Tibial artery (tissue), 4 donors: ENCODE measurements around the gene PPA2.

Experiments used
- DNase-seq, 2 donors: peaks; one replicate each; pipeline ENCODE4 v3.0.0-alpha.2; 2019
- H3K27ac ChIP-seq, 2 donors: fragments of 200-600 bp; sonication (generic) in 1 of 2; 1 replicate in 1 of 2; 2 replicates in 1 of 2; pipeline ENCODE4 v1.5.1; 2018 to 2019; ENCODE audit warnings: mild to moderate bottlenecking in 1 of 2
- H3K27me3 ChIP-seq, 2 donors: fragments of 200-600 bp; sonication (generic) in 1 of 2; one replicate each; pipeline versions ENCODE4 v1.5.1 to v1.6.0; 2016 to 2019
- H3K36me3 ChIP-seq, 3 donors: fragments of 200-600 bp; sonication (generic) in 2 of 3; one replicate each; pipeline ENCODE4 v1.5.1; 2016 to 2019; ENCODE audit warnings: mild to moderate bottlenecking in 2 of 3
- H3K4me1 ChIP-seq, 4 donors: fragments of 200-600 bp; sonication (generic) in 2 of 4; 1 replicate in 3 of 4; 2 replicates in 1 of 4; pipeline ENCODE4 v1.5.1; 2016 to 2019
- H3K4me3 ChIP-seq, 2 donors: fragments of 200-600 bp; sonication (generic) in 1 of 2; 1 replicate in 1 of 2; 2 replicates in 1 of 2; pipeline ENCODE4 v1.5.1; 2018 to 2019; ENCODE audit warnings: mild to moderate bottlenecking in 2 of 2
- H3K9me3 ChIP-seq, 3 donors: fragments of 200-600 bp; sonication (generic) in 1 of 3; one replicate each; pipeline ENCODE4 v1.5.1; 2016 to 2019
- CTCF ChIP-seq, 2 experiments: fragments of 200-600 bp in 1 of 2; fragments of 450-650 bp in 1 of 2; IDR thresholded peaks; one replicate each; pipeline ENCODE4 v1.5.1; 2017 to 2019; ENCODE audit warnings: antibody characterized with exemption in 2 of 2, mild to moderate bottlenecking in 1 of 2, moderate library complexity in 1 of 2
- intact Hi-C: fragments of 100-400 bp; cut with DNase I; formaldehyde crosslinking; loops from one replicate; pipeline ENCODE4 v1.15.0; 2023; ENCODE audit warnings: low total_unique reads

Gene PPA2

DNA sequence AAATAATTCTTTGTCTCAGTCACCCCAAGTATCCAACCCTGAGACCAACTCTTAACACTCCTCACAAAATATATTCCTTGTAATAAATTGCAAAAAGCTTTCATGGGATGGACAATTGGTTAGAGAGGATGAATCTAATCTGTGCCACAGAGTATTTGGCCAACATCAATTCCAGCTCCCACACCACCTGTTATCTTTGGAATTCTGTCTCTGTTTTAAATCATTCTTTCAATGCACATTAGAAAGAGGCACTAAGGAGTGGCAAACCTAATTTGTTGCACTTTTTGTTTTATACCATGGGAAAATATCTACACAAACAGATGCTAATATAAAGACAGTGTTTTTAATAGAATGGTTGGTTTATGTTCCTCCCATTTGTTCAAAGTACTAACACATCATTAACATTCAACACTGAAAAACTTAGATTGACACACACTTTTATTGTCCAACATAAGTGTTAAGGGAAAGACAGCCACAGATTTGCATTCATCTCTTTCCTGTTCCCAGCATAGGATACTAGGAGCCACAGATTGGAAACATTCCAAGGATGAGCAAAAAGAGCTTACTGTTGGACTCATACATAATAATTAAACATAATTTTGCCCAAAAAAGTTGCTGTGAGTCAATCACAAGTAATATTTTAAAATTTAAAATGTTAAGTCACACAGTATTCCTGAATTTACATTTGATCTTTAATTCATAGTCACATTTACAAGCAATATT, 116.4 kb downstream of the PPA2 start:
- no peak for TF ChIP-seq CTCF (IDR thresholded peaks at IDR 0.05)
- Histone ChIP-seq H3K27me3 (no peaks in the 10 kb centered on the region), H3K27ac (no peak overlapping the region), H3K9me3 (no peaks in the 10 kb centered on the region), H3K4me3 (no peak overlapping the region), H3K4me1 (no peaks in the 10 kb centered on the region), H3K36me3 (peaks cover 8 to 26% (median 13%) of the 10 kb centered on the region in 3 donors)
- intact Hi-C loops, result no loop called here
- DNase-seq, result no peak

DNA sequence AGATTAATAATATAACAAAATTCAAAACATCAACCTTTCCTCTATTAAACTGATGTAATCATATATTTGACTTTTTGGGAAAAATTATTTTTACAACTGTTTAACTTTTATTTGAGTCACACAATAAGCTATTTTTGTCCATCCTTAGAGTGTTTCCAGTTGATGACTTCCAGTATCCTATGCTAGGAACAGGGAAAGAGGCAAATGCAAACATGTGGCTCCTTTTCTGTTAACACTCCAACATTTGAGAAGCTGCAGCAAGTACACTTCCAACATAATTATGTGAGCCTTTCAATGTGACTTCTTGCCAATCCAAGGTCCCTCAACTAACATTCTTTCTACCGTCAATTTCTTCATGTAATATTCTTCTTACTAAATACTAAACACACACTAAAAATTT, 117.7 kb downstream of the PPA2 start:
- Histone ChIP-seq H3K36me3 (peaks cover 8 to 26% (median 13%) of the 10 kb centered on the region in 3 donors), H3K4me3 (no peak overlapping the region), H3K4me1 (no peaks in the 10 kb centered on the region), H3K9me3 (no peaks in the 10 kb centered on the region), H3K27ac (no peak overlapping the region), H3K27me3 (no peaks in the 10 kb centered on the region)
- intact Hi-C loops, result no loop called here
- no peak for DNase-seq
- no peak for TF ChIP-seq CTCF (IDR thresholded peaks at IDR 0.05)

DNA sequence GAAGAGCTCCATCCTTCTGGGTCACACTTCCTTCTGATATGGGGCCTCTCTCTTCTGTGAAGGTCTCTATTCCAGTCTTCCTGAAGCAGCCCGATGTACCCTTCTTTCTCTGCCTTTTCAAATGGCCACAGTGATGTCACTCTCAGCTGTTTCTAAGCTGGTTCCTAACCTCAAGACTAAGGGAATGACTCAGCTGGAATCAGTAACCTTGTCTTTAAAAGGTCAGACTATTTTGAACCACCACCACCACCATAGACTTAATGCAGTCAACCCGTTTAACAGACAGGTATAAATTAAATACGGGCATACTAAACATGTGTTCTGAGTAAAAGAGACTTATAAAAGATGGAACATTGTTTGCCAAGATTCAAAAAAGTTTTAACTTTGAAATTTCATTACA, 121.0 kb downstream of the PPA2 start:
- TF ChIP-seq CTCF (IDR thresholded peaks at IDR 0.05), result no peak
- intact Hi-C loops, result no loop called here
- no peaks in the 10 kb centered on the region for H3K27me3 ChIP-seq
- no peak overlapping the region for H3K4me3 ChIP-seq
- H3K36me3 ChIP-seq, result peaks cover 0 to 12% (median 6%) of the 10 kb centered on the region in 3 donors
- no peaks in the 10 kb centered on the region for H3K9me3 ChIP-seq
- no peak overlapping the region for H3K27ac ChIP-seq
- DNase-seq, result no peak
- H3K4me1 ChIP-seq, result no peaks in the 10 kb centered on the region

- no peak for DNase-seq
- peaks cover 0 to 6% (median 5%) of the 10 kb centered on the region in 3 donors for H3K36me3 ChIP-seq
- H3K4me1 ChIP-seq, result no peaks in the 10 kb centered on the region
- intact Hi-C loops, result no loop called here
- TF ChIP-seq CTCF (IDR thresholded peaks at IDR 0.05), result no peak
- no peaks in the 10 kb centered on the region for H3K9me3 ChIP-seq
- no peak overlapping the region for H3K27ac ChIP-seq
- H3K27me3 ChIP-seq, result no peaks in the 10 kb centered on the region
- no peak overlapping the region for H3K4me3 ChIP-seq
These were observed 122.0 kb downstream of the PPA2 start for GRCh38 chr4:105351861-105352260.

GRCh38 chr4:105350859-105351490, 122.9 kb downstream of the PPA2 start:
- no peaks in the 10 kb centered on the region for H3K27me3 ChIP-seq
- peaks cover 0 to 6% (median 4%) of the 10 kb centered on the region in 3 donors for H3K36me3 ChIP-seq
- no peak for TF ChIP-seq CTCF (IDR thresholded peaks at IDR 0.05)
- DNase-seq, result no peak
- H3K4me1 ChIP-seq, result no peaks in the 10 kb centered on the region
- no peak overlapping the region for H3K4me3 ChIP-seq
- intact Hi-C loops, result no loop called here
- no peak overlapping the region for H3K27ac ChIP-seq
- H3K9me3 ChIP-seq, result no peaks in the 10 kb centered on the region
